Mesenchymal stem cell (in vitro differentiated cells and primary cell): ENCODE measurements around the gene SDHA.

Source experiments
- DNase-seq: peaks from one replicate; pipeline ENCODE4 v3.0.0-alpha.2; 2013
- H2AFZ ChIP-seq: one replicate; pipeline ENCODE4 v1.6.1; 2013; ENCODE audit warnings: low read depth, mild to moderate bottlenecking, control low read depth, inconsistent platforms, low read length, moderate library complexity
- H2AK5ac ChIP-seq: 2 replicates; pipeline ENCODE4 v1.6.1; 2013; ENCODE audit warnings: low read length, moderate library complexity, mild to moderate bottlenecking, inconsistent platforms; ENCODE audit not compliant: severe bottlenecking
- H2BK120ac ChIP-seq: one replicate; pipeline ENCODE4 v1.6.1; 2013; ENCODE audit warnings: low read depth, mild to moderate bottlenecking, inconsistent platforms, low read length, moderate library complexity
- H2BK12ac ChIP-seq, 2 experiments: one replicate each; pipeline ENCODE4 v1.6.1; 2013; ENCODE audit warnings: inconsistent platforms in 2 of 2, low read length in 2 of 2, mild to moderate bottlenecking in 2 of 2, moderate library complexity in 2 of 2, control low read depth in 1 of 2
- H2BK15ac ChIP-seq: one replicate; pipeline ENCODE4 v1.6.1; 2013; ENCODE audit warnings: mild to moderate bottlenecking, low read depth, inconsistent platforms; ENCODE audit not compliant: poor library complexity, severe bottlenecking
- H2BK5ac ChIP-seq: 2 replicates; pipeline ENCODE4 v1.6.1; 2013; ENCODE audit warnings: low read depth, mild to moderate bottlenecking, low read length, control low read depth, inconsistent platforms; ENCODE audit not compliant: poor library complexity, severe bottlenecking
- H3K14ac ChIP-seq, 2 experiments: one replicate each; pipeline ENCODE4 v1.6.1; 2013; ENCODE audit warnings: inconsistent platforms in 2 of 2, low read length in 2 of 2, control low read depth in 1 of 2, mild to moderate bottlenecking in 1 of 2, moderate library complexity in 1 of 2
- H3K18ac ChIP-seq, 2 experiments: one replicate each; pipeline ENCODE4 v1.6.1; 2013; ENCODE audit warnings: inconsistent platforms in 2 of 2, low read length in 2 of 2, control low read depth in 1 of 2, low read depth in 1 of 2, mild to moderate bottlenecking in 1 of 2
- H3K23ac ChIP-seq, 2 experiments: one replicate each; pipeline ENCODE4 v1.6.1; 2013; ENCODE audit warnings: inconsistent platforms in 2 of 2, low read length in 2 of 2, mild to moderate bottlenecking in 2 of 2, moderate library complexity in 2 of 2, control low read depth in 1 of 2
- H3K27ac ChIP-seq: 2 replicates; pipeline ENCODE4 v1.5.1; 2013; ENCODE audit warnings: mild to moderate bottlenecking, moderate library complexity, low read length, control low read depth, inconsistent platforms; ENCODE audit not compliant: poor library complexity, severe bottlenecking
- H3K27me3 ChIP-seq, 2 experiments: 2 replicates each; pipeline versions ENCODE4 v1.6.1 to v1.7.0; 2013; ENCODE audit warnings: low read length in 2 of 2, mild to moderate bottlenecking in 2 of 2, moderate library complexity in 2 of 2, control low read depth in 1 of 2, inconsistent platforms in 1 of 2; ENCODE audit not compliant: control insufficient read depth in 1 of 2, insufficient read depth in 1 of 2
- H3K36me3 ChIP-seq, 2 experiments: 2 replicates each; pipeline versions ENCODE4 v1.6.1 to v1.7.0; 2013; ENCODE audit warnings: low read length in 2 of 2, control low read depth in 1 of 2, inconsistent platforms in 1 of 2, low read depth in 1 of 2, mild to moderate bottlenecking in 1 of 2; ENCODE audit not compliant: insufficient read depth in 2 of 2, control insufficient read depth in 1 of 2
- H3K4ac ChIP-seq, 2 experiments: one replicate each; pipeline ENCODE4 v1.6.1; 2013; ENCODE audit warnings: inconsistent platforms in 2 of 2, low read length in 2 of 2, mild to moderate bottlenecking in 2 of 2, moderate library complexity in 2 of 2, control low read depth in 1 of 2, low read depth in 1 of 2
- H3K4me1 ChIP-seq: 2 replicates; pipeline ENCODE4 v1.6.1; 2013; ENCODE audit warnings: low read depth, low read length, control low read depth; ENCODE audit not compliant: control insufficient read depth, insufficient read depth
- H3K4me2 ChIP-seq: 2 replicates; pipeline ENCODE4 v1.6.1; 2013; ENCODE audit warnings: low read length, mild to moderate bottlenecking, inconsistent platforms; ENCODE audit not compliant: poor library complexity, severe bottlenecking
- H3K4me3 ChIP-seq, 2 experiments: 2 replicates each; pipeline versions ENCODE4 v1.5.1 to v1.7.0; 2013; ENCODE audit warnings: low read length in 2 of 2, mild to moderate bottlenecking in 2 of 2, control low read depth in 1 of 2, low read depth in 1 of 2; ENCODE audit not compliant: insufficient read depth in 1 of 2
- H3K79me1 ChIP-seq: replicated peaks from 2 replicates; pipeline ENCODE4 v1.6.1; 2013; ENCODE audit warnings: mild to moderate bottlenecking, control low read depth, low read length, inconsistent platforms; ENCODE audit not compliant: poor library complexity, severe bottlenecking
- H3K9ac ChIP-seq: 2 replicates; pipeline ENCODE4 v1.7.0; 2013; ENCODE audit warnings: mild to moderate bottlenecking, low read length, moderate library complexity
- H3K9me3 ChIP-seq: 2 replicates; pipeline ENCODE4 v1.7.0; 2013; ENCODE audit warnings: mild to moderate bottlenecking, low read length; ENCODE audit not compliant: control insufficient read depth
- H4K8ac ChIP-seq: one replicate; pipeline ENCODE4 v1.6.1; 2013; ENCODE audit warnings: inconsistent platforms, mild to moderate bottlenecking, low read length, moderate library complexity
- H4K91ac ChIP-seq: one replicate; pipeline ENCODE4 v1.6.1; 2013; ENCODE audit warnings: mild to moderate bottlenecking, low read length, inconsistent platforms
- WGBS: methylation state at CpG from one replicate; pipeline ENCODE4 v1.1.7; 2013; ENCODE audit warnings: mixed read lengths; 5-methylcytosine and 5-hydroxymethylcytosine counted together

Gene SDHA

DNA sequence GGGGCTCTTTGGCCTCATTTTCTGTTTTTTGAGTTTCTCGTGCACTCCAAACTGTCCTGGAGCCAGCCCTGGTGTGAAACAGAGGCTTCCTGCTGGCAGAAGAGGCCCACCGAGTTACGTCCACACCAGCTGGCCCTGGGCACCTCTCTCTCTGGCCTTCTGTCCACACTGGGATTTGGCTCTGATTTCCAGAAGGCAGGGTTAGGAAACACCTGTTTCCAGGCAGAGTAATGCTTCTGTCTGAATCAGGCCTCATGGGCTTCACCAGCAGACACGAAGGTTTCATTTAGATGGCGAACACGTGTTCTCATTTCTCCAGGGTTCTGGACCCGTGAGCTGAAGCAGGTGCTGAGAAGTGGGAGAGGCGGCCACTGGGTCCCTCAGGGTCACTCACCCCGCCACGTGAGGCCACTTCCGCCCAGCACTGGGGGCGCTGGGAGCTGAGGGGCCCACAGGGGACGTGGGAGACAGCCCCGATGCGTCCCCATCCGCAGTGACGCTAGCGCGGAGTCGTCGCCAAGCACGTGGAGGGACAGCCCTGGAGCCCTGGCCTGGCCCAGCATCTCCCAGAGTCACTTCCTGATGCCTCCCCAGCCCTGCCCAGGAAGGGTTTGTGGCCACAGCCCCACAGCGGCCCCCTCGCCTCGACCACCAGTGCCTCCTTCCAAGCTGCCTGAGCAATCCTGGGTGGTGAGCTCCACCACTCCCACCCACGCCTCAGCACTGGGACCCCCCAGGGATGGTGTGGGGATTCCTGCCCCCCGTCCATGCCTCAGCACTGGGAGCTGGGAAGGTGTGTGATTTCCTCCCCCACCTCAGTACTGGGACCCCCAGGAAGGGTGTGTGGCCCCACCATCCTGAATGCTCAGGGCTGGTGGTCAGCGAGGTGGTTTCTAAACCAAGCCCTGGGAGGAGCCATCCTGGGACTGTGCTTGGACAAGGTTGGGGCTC is 31.8 kb upstream of the SDHA start:
- H3K4me1 ChIP-seq: peaks cover 11% of the 10 kb centered on the region
- H4K8ac ChIP-seq: no peak overlapping the region
- no peak overlapping the region for H2BK12ac ChIP-seq
- H3K9me3 ChIP-seq: no peaks in the 10 kb centered on the region
- no peak overlapping the region for H3K18ac ChIP-seq
- H3K4me3 ChIP-seq: no peak overlapping the region
- no peaks in the 10 kb centered on the region for H3K79me1 ChIP-seq
- no peak overlapping the region for H3K14ac ChIP-seq
- H3K27me3 ChIP-seq: peaks cover 0 to 36% of the 10 kb centered on the region in 2 experiments
- H2AFZ ChIP-seq: no peak overlapping the region
- H3K27ac ChIP-seq: no peak overlapping the region
- H2AK5ac ChIP-seq: no peak overlapping the region
- WGBS: 93% methylated on average over 28 of the region's 28 CpGs
- no peak for DNase-seq
- peaks cover 0 to under 1% of the 10 kb centered on the region in 2 experiments for H3K36me3 ChIP-seq
- H2BK15ac ChIP-seq: no peak overlapping the region
- no peak overlapping the region for H2BK120ac ChIP-seq
- no peak overlapping the region for H3K9ac ChIP-seq
- H4K91ac ChIP-seq: no peak overlapping the region
- no peak overlapping the region for H3K23ac ChIP-seq
- no peak overlapping the region for H3K4ac ChIP-seq
- no peak overlapping the region for H2BK5ac ChIP-seq
- no peak overlapping the region for H3K4me2 ChIP-seq

DNA sequence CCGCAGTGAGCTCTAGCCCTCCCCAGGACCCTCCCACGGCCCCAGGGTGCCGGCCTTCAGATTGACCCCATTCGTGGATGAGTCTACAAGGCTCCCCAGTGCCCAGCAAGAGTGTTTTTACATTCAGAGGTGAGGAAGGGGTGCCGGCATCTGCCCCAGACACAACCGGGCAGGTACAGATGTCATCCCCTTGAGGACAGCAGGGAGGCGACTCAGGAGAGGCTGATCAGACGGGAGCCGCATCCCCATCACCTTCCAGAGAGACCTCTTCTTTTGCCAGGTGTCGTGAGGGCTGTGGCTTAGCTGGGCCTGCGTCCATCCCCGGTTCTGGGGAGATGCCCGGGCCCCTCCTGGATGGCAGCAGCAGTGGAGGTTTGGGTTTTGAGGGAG is 31.1 kb upstream of the SDHA start:
- no peak overlapping the region for H3K14ac ChIP-seq
- no peak overlapping the region for H4K91ac ChIP-seq
- WGBS: 85% methylated on average over 10 of the region's 13 CpGs
- H3K18ac ChIP-seq: no peak overlapping the region
- no peak overlapping the region for H3K4me3 ChIP-seq
- H3K4me2 ChIP-seq: no peak overlapping the region
- H2BK5ac ChIP-seq: no peak overlapping the region
- DNase-seq: no peak
- H3K27ac ChIP-seq: no peak overlapping the region
- H2BK120ac ChIP-seq: no peak overlapping the region
- no peak overlapping the region for H4K8ac ChIP-seq
- no peak overlapping the region for H2BK15ac ChIP-seq
- no peaks in the 10 kb centered on the region for H3K9me3 ChIP-seq
- no peaks in the 10 kb centered on the region for H3K79me1 ChIP-seq
- H2AFZ ChIP-seq: no peak overlapping the region
- H3K4me1 ChIP-seq: peaks cover 11% of the 10 kb centered on the region
- H3K23ac ChIP-seq: no peak overlapping the region
- H2AK5ac ChIP-seq: no peak overlapping the region
- H3K27me3 ChIP-seq: peaks cover 0 to 43% of the 10 kb centered on the region in 2 experiments
- H3K9ac ChIP-seq: no peak overlapping the region
- peaks cover 0 to 7% of the 10 kb centered on the region in 2 experiments for H3K36me3 ChIP-seq
- no peak overlapping the region for H2BK12ac ChIP-seq
- no peak overlapping the region for H3K4ac ChIP-seq

DNA sequence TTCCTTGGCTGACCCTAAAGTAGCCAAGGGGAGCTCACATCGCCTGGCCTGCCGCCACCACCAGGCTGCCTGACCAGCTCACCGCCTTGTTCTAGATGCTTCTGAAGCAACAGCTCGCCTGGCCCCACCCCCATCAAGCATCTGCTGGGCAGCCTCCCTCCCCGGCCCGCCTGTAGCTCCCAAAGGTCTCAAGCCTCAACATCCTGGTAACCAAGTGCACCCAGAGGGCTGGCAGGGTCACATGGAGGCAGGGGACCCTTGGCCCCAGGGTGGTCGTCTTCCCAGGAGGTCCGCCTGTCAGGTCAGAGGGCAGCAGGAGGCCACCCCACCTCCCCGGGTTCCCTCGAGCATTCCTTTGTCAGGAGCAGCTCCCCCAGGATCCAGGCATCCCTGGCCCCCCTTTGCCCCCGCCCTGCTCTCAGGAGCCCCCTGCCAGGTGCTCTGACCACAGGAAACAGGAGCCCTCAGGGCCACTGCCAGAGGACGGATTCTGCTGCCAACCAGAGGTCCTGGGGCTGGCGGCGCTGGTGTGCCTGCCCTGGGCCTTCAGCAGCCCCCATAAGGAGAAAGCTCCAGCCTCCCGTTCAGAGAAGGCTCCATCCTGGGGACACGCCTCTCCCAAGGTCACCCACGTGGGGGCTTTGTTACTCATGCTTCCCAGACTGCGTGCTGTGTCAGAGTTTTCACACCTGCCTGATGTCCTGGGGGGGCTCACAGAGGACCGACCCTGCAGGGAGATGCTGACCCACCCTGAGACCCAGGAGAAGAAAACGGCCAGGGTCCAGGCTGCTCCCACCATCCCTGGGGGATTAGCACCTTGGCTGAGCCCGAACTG is 30.3 kb upstream of the SDHA start:
- WGBS: 64% methylated on average over 21 of the region's 21 CpGs
- H2BK12ac ChIP-seq: no peak overlapping the region
- peak overlapping the region in 1 of 2 experiments; percentile 50 for H3K4me3 ChIP-seq
- no peak overlapping the region for H3K14ac ChIP-seq
- no peak overlapping the region for H4K8ac ChIP-seq
- H4K91ac ChIP-seq: no peak overlapping the region
- peaks cover 0 to 48% of the 10 kb centered on the region in 2 experiments for H3K27me3 ChIP-seq
- no peak overlapping the region for H2AFZ ChIP-seq
- no peaks in the 10 kb centered on the region for H3K79me1 ChIP-seq
- H3K18ac ChIP-seq: no peak overlapping the region
- H2BK15ac ChIP-seq: no peak overlapping the region
- H3K23ac ChIP-seq: no peak overlapping the region
- H2BK120ac ChIP-seq: no peak overlapping the region
- no peak overlapping the region for H2AK5ac ChIP-seq
- no peak overlapping the region for H3K27ac ChIP-seq
- H3K4me2 ChIP-seq: no peak overlapping the region
- no peak overlapping the region for H3K4ac ChIP-seq
- H3K9me3 ChIP-seq: no peaks in the 10 kb centered on the region
- H3K4me1 ChIP-seq: peaks cover 11% of the 10 kb centered on the region
- peak; percentile 7 for DNase-seq
- H3K9ac ChIP-seq: peak overlapping the region; percentile 41
- peaks cover 0 to 11% of the 10 kb centered on the region in 2 experiments for H3K36me3 ChIP-seq
- no peak overlapping the region for H2BK5ac ChIP-seq
